ENCODE data around the gene RNF10. TPM values are rescaled to one million over a fixed set of nuclear protein-coding genes. Genes with fewer than 3 reads are reported as not detected.

The RNF10 gene
- total and polyA plus RNA-seq, 10 of the 15 experiments (the other 5 are each of a cell fraction or from before 2014, with no cell fraction given): 48.2 to 127 (median 64.5) TPM

- TF ChIP-seq ZNF687 (IDR thresholded peaks at IDR 0.05) (no peak), NR2C1 (IDR thresholded peaks at IDR 0.05) (no peak), SPI1 (IDR thresholded peaks at IDR 0.05; ENCODE audit: borderline replicate concordance, insufficient read depth, low read depth, low read length) (no peak), IKZF1 (conservative IDR thresholded peaks at IDR 0.05) (no peak; the same call in 1 of the 2 replicates), CUX1 (IDR thresholded peaks at IDR 0.05; ENCODE audit: insufficient replicate concordance, low read depth, low read length) (no peak), BCL11A (IDR thresholded peaks at IDR 0.05; ENCODE audit: low read depth, low read length) (no peak), FOXM1 (IDR thresholded peaks at IDR 0.05; ENCODE audit: low read depth, low read length) (peak; percentile 100), WRNIP1 (IDR thresholded peaks at IDR 0.05; ENCODE audit: borderline replicate concordance, low read depth, low read length) (no peak), IRF3 (IDR thresholded peaks at IDR 0.05) (peak; percentile 78; the same call in 1 of the 2 replicates)
- TF ChIP-seq, protein P1, sequence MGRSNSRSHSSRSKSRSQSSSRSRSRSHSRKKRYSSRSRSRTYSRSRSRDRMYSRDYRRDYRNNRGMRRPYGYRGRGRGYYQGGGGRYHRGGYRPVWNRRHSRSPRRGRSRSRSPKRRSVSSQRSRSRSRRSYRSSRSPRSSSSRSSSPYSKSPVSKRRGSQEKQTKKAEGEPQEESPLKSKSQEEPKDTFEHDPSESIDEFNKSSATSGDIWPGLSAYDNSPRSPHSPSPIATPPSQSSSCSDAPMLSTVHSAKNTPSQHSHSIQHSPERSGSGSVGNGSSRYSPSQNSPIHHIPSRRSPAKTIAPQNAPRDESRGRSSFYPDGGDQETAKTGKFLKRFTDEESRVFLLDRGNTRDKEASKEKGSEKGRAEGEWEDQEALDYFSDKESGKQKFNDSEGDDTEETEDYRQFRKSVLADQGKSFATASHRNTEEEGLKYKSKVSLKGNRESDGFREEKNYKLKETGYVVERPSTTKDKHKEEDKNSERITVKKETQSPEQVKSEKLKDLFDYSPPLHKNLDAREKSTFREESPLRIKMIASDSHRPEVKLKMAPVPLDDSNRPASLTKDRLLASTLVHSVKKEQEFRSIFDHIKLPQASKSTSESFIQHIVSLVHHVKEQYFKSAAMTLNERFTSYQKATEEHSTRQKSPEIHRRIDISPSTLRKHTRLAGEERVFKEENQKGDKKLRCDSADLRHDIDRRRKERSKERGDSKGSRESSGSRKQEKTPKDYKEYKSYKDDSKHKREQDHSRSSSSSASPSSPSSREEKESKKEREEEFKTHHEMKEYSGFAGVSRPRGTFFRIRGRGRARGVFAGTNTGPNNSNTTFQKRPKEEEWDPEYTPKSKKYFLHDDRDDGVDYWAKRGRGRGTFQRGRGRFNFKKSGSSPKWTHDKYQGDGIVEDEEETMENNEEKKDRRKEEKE (IDR thresholded peaks at IDR 0.05): no peak
- TF ChIP-seq, protein P2, sequence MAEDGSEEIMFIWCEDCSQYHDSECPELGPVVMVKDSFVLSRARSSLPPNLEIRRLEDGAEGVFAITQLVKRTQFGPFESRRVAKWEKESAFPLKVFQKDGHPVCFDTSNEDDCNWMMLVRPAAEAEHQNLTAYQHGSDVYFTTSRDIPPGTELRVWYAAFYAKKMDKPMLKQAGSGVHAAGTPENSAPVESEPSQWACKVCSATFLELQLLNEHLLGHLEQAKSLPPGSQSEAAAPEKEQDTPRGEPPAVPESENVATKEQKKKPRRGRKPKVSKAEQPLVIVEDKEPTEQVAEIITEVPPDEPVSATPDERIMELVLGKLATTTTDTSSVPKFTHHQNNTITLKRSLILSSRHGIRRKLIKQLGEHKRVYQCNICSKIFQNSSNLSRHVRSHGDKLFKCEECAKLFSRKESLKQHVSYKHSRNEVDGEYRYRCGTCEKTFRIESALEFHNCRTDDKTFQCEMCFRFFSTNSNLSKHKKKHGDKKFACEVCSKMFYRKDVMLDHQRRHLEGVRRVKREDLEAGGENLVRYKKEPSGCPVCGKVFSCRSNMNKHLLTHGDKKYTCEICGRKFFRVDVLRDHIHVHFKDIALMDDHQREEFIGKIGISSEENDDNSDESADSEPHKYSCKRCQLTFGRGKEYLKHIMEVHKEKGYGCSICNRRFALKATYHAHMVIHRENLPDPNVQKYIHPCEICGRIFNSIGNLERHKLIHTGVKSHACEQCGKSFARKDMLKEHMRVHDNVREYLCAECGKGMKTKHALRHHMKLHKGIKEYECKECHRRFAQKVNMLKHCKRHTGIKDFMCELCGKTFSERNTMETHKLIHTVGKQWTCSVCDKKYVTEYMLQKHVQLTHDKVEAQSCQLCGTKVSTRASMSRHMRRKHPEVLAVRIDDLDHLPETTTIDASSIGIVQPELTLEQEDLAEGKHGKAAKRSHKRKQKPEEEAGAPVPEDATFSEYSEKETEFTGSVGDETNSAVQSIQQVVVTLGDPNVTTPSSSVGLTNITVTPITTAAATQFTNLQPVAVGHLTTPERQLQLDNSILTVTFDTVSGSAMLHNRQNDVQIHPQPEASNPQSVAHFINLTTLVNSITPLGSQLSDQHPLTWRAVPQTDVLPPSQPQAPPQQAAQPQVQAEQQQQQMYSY (CRISPR knock-in tag; IDR thresholded peaks at IDR 0.05): no peak
Measured at GRCh38 chr12:120495731-120496412, 38.3 kb upstream of the RNF10 start, which contains the start of gene DYNLL1 (continued).

All from GM12878 (cell line).